ENCODE measurements around the gene ARL6IP5. TPM values are rescaled to one million over a fixed set of nuclear protein-coding genes. Genes with fewer than 3 reads are reported as not detected.

The ARL6IP5 gene
- total and polyA plus RNA-seq, 9 of the 15 experiments (the other 6 are each of a cell fraction or from before 2014, with no cell fraction given), result 10.3 to 54.0 (median 12.7) TPM

GRCh38 chr3:69081583-69082262 is 3.0 kb upstream of the ARL6IP5 start (continued):
- TF ChIP-seq ELF1 (tag; IDR thresholded peaks at IDR 0.05), result no peak
- no peak for TF ChIP-seq ZNF740 (CRISPR knock-in tag; IDR thresholded peaks at IDR 0.05)
- TF ChIP-seq ZNF740 (tag; IDR thresholded peaks at IDR 0.05), result no peak
- peak; percentile 90; the same call in 1 of the 2 replicates for TF ChIP-seq PTBP1 (IDR thresholded peaks at IDR 0.05; ENCODE audit: low read depth, low read length)
- no peak for TF ChIP-seq ZNF583 (CRISPR knock-in tag; IDR thresholded peaks at IDR 0.05)
- 0 out of 4 replicates have a peak, but pooled peaks of 1 of the 2 experiments have one; percentile 28 for TF ChIP-seq TEAD1 (CRISPR knock-in tag; IDR thresholded peaks at IDR 0.05)
- no peak for TF ChIP-seq PBX2 (CRISPR knock-in tag; IDR thresholded peaks at IDR 0.05; ENCODE audit: low read depth)
- peak; percentile 42; the same call in 1 of the 2 replicates for TF ChIP-seq PBX2 (tag; conservative IDR thresholded peaks at IDR 0.05; ENCODE audit: low read depth)
- TF ChIP-seq KLF6 (CRISPR knock-in tag; IDR thresholded peaks at IDR 0.05; ENCODE audit: borderline replicate concordance), result no peak
- peak; percentile 88 for TF ChIP-seq ZNF184 (CRISPR knock-in tag; IDR thresholded peaks at IDR 0.05)
- no peak for TF ChIP-seq ZNF589 (CRISPR knock-in tag; IDR thresholded peaks at IDR 0.05; ENCODE audit: low read depth)
- no peak for TF ChIP-seq CAMTA2 (CRISPR knock-in tag; conservative IDR thresholded peaks at IDR 0.05)
- TF ChIP-seq ZBTB40 (IDR thresholded peaks at IDR 0.05), result no peak
- no peak for TF ChIP-seq ZBTB40 (CRISPR knock-in tag; IDR thresholded peaks at IDR 0.05)
- peak; percentile 50 for TF ChIP-seq PHF20 (IDR thresholded peaks at IDR 0.05; ENCODE audit: partially characterized antibody)
- no peak for TF ChIP-seq MAZ (CRISPR knock-in tag; conservative IDR thresholded peaks at IDR 0.05 in 1 of 2, IDR thresholded peaks at IDR 0.05 in 1 of 2)

All from K562 (cell line).